GM19468 (cell line): ENCODE data around the gene C4A.
"Not testable (repeated sequence)": the region's sequence is repeated elsewhere in the genome, so short reads cannot be mapped to it uniquely, and the experiment has no call there.

ENCODE experiments used
- ATAC-seq: cut with Tn5 transposase; IDR thresholded peaks from one replicate; pipeline ENCODE4 v1.9.1; 2021; ENCODE audit warnings: mild to moderate bottlenecking, moderate library complexity, moderate number of reproducible peaks; ENCODE audit not compliant: unreplicated experiment; ENCODE audit errors: extremely low read depth

Gene C4A

GRCh38 chr6:31978831-31979230 lies 3.0 kb upstream of the C4A start:
- no peak for ATAC-seq

- ATAC-seq, result no peak
These were observed 2.5 kb upstream of the C4A start for GRCh38 chr6:31979238-31979898.

- ATAC-seq, result not testable (repeated sequence)
These were observed 1.5 kb upstream of the C4A start for GRCh38 chr6:31980195-31980876.

GRCh38 chr6:31980998-31981397 lies 859 bp upstream of the C4A start:
- not testable (repeated sequence) for ATAC-seq

- not testable (repeated sequence) for ATAC-seq
These were observed 7.5 kb downstream of the C4A start for GRCh38 chr6:31989363-31989762.

GRCh38 chr6:31994421-31994820 lies 12.6 kb downstream of the C4A start:
- not testable (repeated sequence) for ATAC-seq

GRCh38 chr6:31996385-31996784 lies 14.5 kb downstream of the C4A start:
- not testable (repeated sequence) for ATAC-seq

- ATAC-seq, result not testable (repeated sequence)
These were observed 20.9 kb downstream of the C4A start for GRCh38 chr6:32002546-32003268.

GRCh38 chr6:32003301-32003700 lies 21.4 kb downstream of the C4A start:
- not testable (repeated sequence) for ATAC-seq

- ATAC-seq, result not testable (repeated sequence)
These were observed 22.5 kb downstream of the C4A start for GRCh38 chr6:32004393-32004792.

- not testable (repeated sequence) for ATAC-seq
These were observed 23.1 kb downstream of the C4A start for GRCh38 chr6:32004864-32005537.

- not testable (repeated sequence) for ATAC-seq
These were observed 23.7 kb downstream of the C4A start for GRCh38 chr6:32005538-32005880.

- ATAC-seq, result not testable (repeated sequence)
These were observed 24.2 kb downstream of the C4A start for GRCh38 chr6:32005991-32006529.

- ATAC-seq, result not testable (repeated sequence)
These were observed 25.2 kb downstream of the C4A start for GRCh38 chr6:32007086-32007485.

GRCh38 chr6:32008037-32008436 lies 26.2 kb downstream of the C4A start:
- ATAC-seq, result not testable (repeated sequence)

GRCh38 chr6:32008616-32009015 lies 26.8 kb downstream of the C4A start:
- not testable (repeated sequence) for ATAC-seq

- ATAC-seq, result not testable (repeated sequence)
These were observed 27.7 kb downstream of the C4A start for GRCh38 chr6:32009537-32009936.

- not testable (repeated sequence) for ATAC-seq
These were observed 29.1 kb downstream of the C4A start for GRCh38 chr6:32010856-32011530.

GRCh38 chr6:32012941-32013617 lies 31.2 kb downstream of the C4A start:
- not testable (repeated sequence) for ATAC-seq
